CD4-positive, alpha-beta T cell (primary cell): ENCODE measurements around the gene MBTPS1. TPM values are rescaled to one million over a fixed set of nuclear protein-coding genes. Genes with fewer than 3 reads are reported as not detected.

Source experiments
- ATAC-seq: fragments of 200-7000 bp; cut with Tn5 transposase; one replicate; pipeline ENCODE4 v1.10.0; 2022; ENCODE audit warnings: mild to moderate bottlenecking; ENCODE audit not compliant: poor library complexity
- CTCF ChIA-PET: fragments of 350-600 bp; sonication (Branson Sonifier 250); formaldehyde crosslinking; loops from one replicate; lab custom pipeline; 2021; ENCODE audit warnings: antibody characterized with exemption, inconsistent platforms; lab: Charles Lee
- POLR2A ChIA-PET: fragments of 350-600 bp; sonication (Branson Sonifier 250); formaldehyde crosslinking; loops from one replicate; lab custom pipeline; 2021; ENCODE audit warnings: antibody characterized with exemption, inconsistent platforms; lab: Charles Lee
- DNase-seq, 14 experiments: peaks; one replicate each; pipeline ENCODE4 v3.0.0-alpha.2; 2013 to 2020; ENCODE audit warnings: mixed read lengths in 2 of 14
- H3K27ac ChIP-seq, 2 donors: one replicate each; pipeline versions ENCODE4 v1.5.1 to v1.7.0; 2013; ENCODE audit warnings: low read length in 2 of 2, low read depth in 1 of 2, mild to moderate bottlenecking in 1 of 2
- H3K27me3 ChIP-seq, 2 experiments: 1 replicate in 1 of 2; 2 replicates in 1 of 2; pipeline versions ENCODE4 v1.6.1 to v1.7.0; 2013; ENCODE audit warnings: low read length in 2 of 2, control low read depth in 1 of 2, mild to moderate bottlenecking in 1 of 2, moderate library complexity in 1 of 2; ENCODE audit not compliant: insufficient read depth in 2 of 2, control insufficient read depth in 1 of 2
- H3K36me3 ChIP-seq: one replicate; pipeline ENCODE4 v1.6.1; 2013; ENCODE audit warnings: low read length, control low read depth; ENCODE audit not compliant: insufficient read depth
- H3K4me1 ChIP-seq: one replicate; pipeline ENCODE4 v1.6.1; 2013; ENCODE audit warnings: low read length, control low read depth; ENCODE audit not compliant: insufficient read depth
- H3K4me3 ChIP-seq: one replicate; pipeline ENCODE4 v1.5.1; 2013; ENCODE audit warnings: mild to moderate bottlenecking, low read length, moderate library complexity
- H3K9me3 ChIP-seq, 2 experiments: 1 replicate in 1 of 2; 2 replicates in 1 of 2; pipeline versions ENCODE4 v1.6.1 to v1.7.0; 2013; ENCODE audit warnings: low read length in 2 of 2, mild to moderate bottlenecking in 2 of 2, control low read depth in 1 of 2, moderate library complexity in 1 of 2; ENCODE audit not compliant: control insufficient read depth in 1 of 2, insufficient read depth in 1 of 2
- H3K27ac Mint-ChIP-seq: one replicate; pipeline ENCODE4 v1.8.0; 2020; ENCODE audit warnings: mixed read lengths
- H3K27me3 Mint-ChIP-seq: one replicate; pipeline ENCODE4 v1.8.0; 2021; ENCODE audit warnings: mixed read lengths
- H3K36me3 Mint-ChIP-seq: one replicate; pipeline ENCODE4 v1.8.0; 2021; ENCODE audit warnings: low read depth, mixed read lengths
- H3K4me1 Mint-ChIP-seq: one replicate; pipeline ENCODE4 v1.8.0; 2021; ENCODE audit warnings: low read depth, mixed read lengths
- H3K4me3 Mint-ChIP-seq: one replicate; pipeline ENCODE4 v1.8.0; 2020; ENCODE audit warnings: mild to moderate bottlenecking, mixed read lengths
- H3K9me3 Mint-ChIP-seq: one replicate; pipeline ENCODE4 v1.8.0; 2020; ENCODE audit warnings: mixed read lengths
- CTCF ChIP-seq: fragments of 200-600 bp; IDR thresholded peaks from one replicate; pipeline ENCODE4 v1.8.0; 2022; ENCODE audit warnings: antibody characterized with exemption, mild to moderate bottlenecking
- intact Hi-C, 2 experiments: fragments of 100-400 bp; cut with DNase I in 1 of 2; cut with micrococcal nuclease in 1 of 2; formaldehyde crosslinking; loops; one replicate each; pipeline versions ENCODE4 v1.15.1 to v1.9.0; 2023 to 2025; cut with DNase I, micrococcal nuclease
- total RNA-seq, 174 experiments: library from RNA in 2 of 174; stranded (reverse) in 2 of 174; gene quantifications; one replicate each; pipeline ENCODE4 v1.2.3 and lab custom pipeline; 2021 to 2026

MBTPS1 gene
- total RNA-seq, 2 experiments from 2014 or later = 121 to 122 TPM

- Mint-ChIP-seq H3K36me3 (no peaks in the 10 kb centered on the region), H3K9me3 (peaks cover under 1% of the 10 kb centered on the region), H3K4me3 (no peak overlapping the region), H3K4me1 (peaks cover 7% of the 10 kb centered on the region), H3K27ac (no peak overlapping the region), H3K27me3 (peaks cover 35% of the 10 kb centered on the region)
- no peak for ATAC-seq
- Histone ChIP-seq H3K36me3 (no peaks in the 10 kb centered on the region), H3K9me3 (peaks cover 2 to 18% of the 10 kb centered on the region in 2 experiments), H3K4me1 (peaks cover 12% of the 10 kb centered on the region), H3K4me3 (no peak overlapping the region), H3K27ac (no peak overlapping the region), H3K27me3 (peaks cover 0 to 8% of the 10 kb centered on the region in 2 experiments)
- intact Hi-C loops = no loop called here
- CTCF ChIA-PET = no interaction called here
- POLR2A ChIA-PET = no interaction called here
- TF ChIP-seq CTCF = no peak
- no peak for DNase-seq
Observed at GRCh38 chr16:84026606-84027005, 90.1 kb downstream of the MBTPS1 start.

GRCh38 chr16:84024854-84025253 lies 91.9 kb downstream of the MBTPS1 start:
- TF ChIP-seq CTCF = no peak
- Histone ChIP-seq H3K36me3 (no peaks in the 10 kb centered on the region), H3K4me3 (no peak overlapping the region), H3K4me1 (peaks cover 12% of the 10 kb centered on the region), H3K27me3 (peaks cover 0 to 8% of the 10 kb centered on the region in 2 experiments), H3K9me3 (peaks cover 10 to 29% of the 10 kb centered on the region in 2 experiments), H3K27ac (no peak overlapping the region)
- POLR2A ChIA-PET = no interaction called here
- Mint-ChIP-seq H3K36me3 (no peaks in the 10 kb centered on the region), H3K4me3 (no peak overlapping the region), H3K9me3 (peaks cover 6% of the 10 kb centered on the region), H3K4me1 (peaks cover 7% of the 10 kb centered on the region), H3K27me3 (peaks cover 31% of the 10 kb centered on the region), H3K27ac (no peak overlapping the region)
- CTCF ChIA-PET = no interaction called here
- intact Hi-C loops = no loop called here
- DNase-seq (no peak), ATAC-seq (no peak)

GRCh38 chr16:84022644-84023043 lies 94.1 kb downstream of the MBTPS1 start:
- Mint-ChIP-seq H3K4me3 (no peak overlapping the region), H3K27me3 (peaks cover 15% of the 10 kb centered on the region), H3K36me3 (no peaks in the 10 kb centered on the region), H3K4me1 (no peaks in the 10 kb centered on the region), H3K9me3 (peaks cover 9% of the 10 kb centered on the region), H3K27ac (no peak overlapping the region)
- ATAC-seq (no peak), DNase-seq (no peak)
- intact Hi-C loops = no loop called here
- ChIA-PET POLR2A (no interaction called here), CTCF (no interaction called here)
- Histone ChIP-seq H3K9me3 (peaks cover 10 to 38% of the 10 kb centered on the region in 2 experiments), H3K4me1 (no peaks in the 10 kb centered on the region), H3K27ac (no peak overlapping the region), H3K27me3 (no peaks in the 10 kb centered on the region), H3K36me3 (no peaks in the 10 kb centered on the region), H3K4me3 (no peak overlapping the region)
- no peak for TF ChIP-seq CTCF
